ENCODE results near the gene APOBEC3A. TPM values are rescaled to one million over a fixed set of nuclear protein-coding genes. Genes with fewer than 3 reads are reported as not detected.
"Not testable (repeated sequence)": the region's sequence is repeated elsewhere in the genome, so short reads cannot be mapped to it uniquely, and the experiment has no call there.

Gene APOBEC3A
- total RNA-seq, 1 experiment from 2014 or later: not detected

- H3K36me3 ChIP-seq: peaks cover 13% of the 10 kb centered on the region; the same call in 1 of the 2 replicates
Observed at GRCh38 chr22:38984784-38985757, 27.7 kb downstream of the APOBEC3A start.

GRCh38 chr22:38986629-38987028 is 29.2 kb downstream of the APOBEC3A start:
- Histone ChIP-seq H3K27ac (no peak overlapping the region), H3K9me3 (replicated peaks) (peaks cover 5% of the 10 kb centered on the region), H3K36me3 (peaks cover 13% of the 10 kb centered on the region; the same call in 1 of the 2 replicates), H3K4me3 (no peak overlapping the region), H3K4me1 (replicated peaks) (peaks cover 13% of the 10 kb centered on the region), H3K27me3 (replicated peaks) (no peaks in the 10 kb centered on the region)
- DNase-seq (ENCODE audit: low read depth in 1 of 2, low spot score in 2 of 2): no peak

More at GRCh38 chr22:38984784-38985757, 27.7 kb downstream of the APOBEC3A start:
- not testable (repeated sequence) for H3K27ac ChIP-seq; H3K9me3 ChIP-seq (replicated peaks); H3K27me3 ChIP-seq (replicated peaks); H3K4me3 ChIP-seq
- peak in 1 of 2 experiments; percentile 25 for DNase-seq (ENCODE audit: low read depth in 1 of 2, low spot score in 2 of 2)
- peaks cover 16% of the 10 kb centered on the region for H3K4me1 ChIP-seq (replicated peaks)

GRCh38 chr22:38987171-38987895 is 29.9 kb downstream of the APOBEC3A start:
- no peak for DNase-seq (ENCODE audit: low read depth in 1 of 2, low spot score in 2 of 2)

GRCh38 chr22:38989466-38989865 is 32.1 kb downstream of the APOBEC3A start:
- Histone ChIP-seq H3K9me3 (replicated peaks) (no peaks in the 10 kb centered on the region; the same call in 1 of the 2 replicates), H3K36me3 (0 out of 2 replicates have a peak, but pooled peaks cover 7% of the 10 kb centered on the region), H3K27me3 (replicated peaks) (no peaks in the 10 kb centered on the region), H3K4me3 (no peak overlapping the region), H3K27ac (no peak overlapping the region), H3K4me1 (replicated peaks) (no peaks in the 10 kb centered on the region)
- no peak for DNase-seq (ENCODE audit: low read depth in 1 of 2, low spot score in 2 of 2)

More at GRCh38 chr22:38987171-38987895, 29.9 kb downstream of the APOBEC3A start:
- Histone ChIP-seq H3K9me3 (replicated peaks) (peaks cover 5% of the 10 kb centered on the region), H3K4me1 (replicated peaks) (peaks cover 7% of the 10 kb centered on the region), H3K27ac (no peak overlapping the region), H3K27me3 (replicated peaks) (no peaks in the 10 kb centered on the region), H3K4me3 (no peak overlapping the region), H3K36me3 (peaks cover 13% of the 10 kb centered on the region; the same call in 1 of the 2 replicates)

GRCh38 chr22:38992871-38993371 is 35.5 kb downstream of the APOBEC3A start:
- not testable (repeated sequence) for H3K27ac ChIP-seq; H3K4me3 ChIP-seq; H3K4me1 ChIP-seq (replicated peaks); H3K9me3 ChIP-seq (replicated peaks); H3K36me3 ChIP-seq; DNase-seq (ENCODE audit: low read depth in 1 of 2, low spot score in 2 of 2); H3K27me3 ChIP-seq (replicated peaks)

- Histone ChIP-seq H3K36me3 (no peaks in the 10 kb centered on the region), H3K27ac (no peak overlapping the region), H3K9me3 (replicated peaks) (no peaks in the 10 kb centered on the region), H3K27me3 (replicated peaks) (no peaks in the 10 kb centered on the region; the same call in 1 of the 2 replicates), H3K4me3 (no peak overlapping the region), H3K4me1 (replicated peaks) (no peaks in the 10 kb centered on the region)
- DNase-seq (ENCODE audit: low read depth in 1 of 2, low spot score in 2 of 2): no peak
Observed at GRCh38 chr22:38996105-38996504, 38.7 kb downstream of the APOBEC3A start.

GRCh38 chr22:38997518-38997917 is 40.1 kb downstream of the APOBEC3A start:
- no peaks in the 10 kb centered on the region; the same call in none of the 2 replicates for H3K27me3 ChIP-seq (replicated peaks)
- no peak for DNase-seq (ENCODE audit: low read depth in 1 of 2, low spot score in 2 of 2)
- H3K36me3 ChIP-seq: no peaks in the 10 kb centered on the region
- H3K27ac ChIP-seq: no peak overlapping the region
- H3K9me3 ChIP-seq (replicated peaks): no peaks in the 10 kb centered on the region
- H3K4me3 ChIP-seq: no peak overlapping the region
- no peaks in the 10 kb centered on the region for H3K4me1 ChIP-seq (replicated peaks)

- peak; percentile 71 to 80 for DNase-seq (ENCODE audit: low read depth in 1 of 2, low spot score in 2 of 2)
- no peak overlapping the region for H3K27ac ChIP-seq
Observed at GRCh38 chr22:39003165-39003638, 45.8 kb downstream of the APOBEC3A start.

GRCh38 chr22:39007177-39007576 is 49.8 kb downstream of the APOBEC3A start:
- no peak overlapping the region for H3K4me3 ChIP-seq
- H3K27me3 ChIP-seq (replicated peaks): no peaks in the 10 kb centered on the region
- H3K9me3 ChIP-seq (replicated peaks): no peaks in the 10 kb centered on the region
- H3K36me3 ChIP-seq: no peaks in the 10 kb centered on the region
- no peak overlapping the region for H3K27ac ChIP-seq
- no peak for DNase-seq (ENCODE audit: low read depth in 1 of 2, low spot score in 2 of 2)
- H3K4me1 ChIP-seq (replicated peaks): peaks cover 4% of the 10 kb centered on the region; the same call in 1 of the 2 replicates

More at GRCh38 chr22:39003165-39003638, 45.8 kb downstream of the APOBEC3A start:
- H3K27me3 ChIP-seq (replicated peaks): no peaks in the 10 kb centered on the region; the same call in none of the 2 replicates
- H3K9me3 ChIP-seq (replicated peaks): no peaks in the 10 kb centered on the region
- H3K36me3 ChIP-seq: no peaks in the 10 kb centered on the region
- no peak overlapping the region for H3K4me3 ChIP-seq
- H3K4me1 ChIP-seq (replicated peaks): peaks cover 4% of the 10 kb centered on the region; the same call in 1 of the 2 replicates

GRCh38 chr22:39008271-39008850 is 51.0 kb downstream of the APOBEC3A start:
- H3K4me3 ChIP-seq; H3K27ac ChIP-seq; H3K4me1 ChIP-seq (replicated peaks); H3K27me3 ChIP-seq (replicated peaks); H3K36me3 ChIP-seq; DNase-seq (ENCODE audit: low read depth in 1 of 2, low spot score in 2 of 2); H3K9me3 ChIP-seq (replicated peaks): not testable (repeated sequence)

GRCh38 chr22:39010946-39011345 is 53.5 kb downstream of the APOBEC3A start:
- Histone ChIP-seq H3K36me3 (no peaks in the 10 kb centered on the region), H3K9me3 (replicated peaks) (no peaks in the 10 kb centered on the region), H3K27me3 (replicated peaks) (no peaks in the 10 kb centered on the region), H3K27ac (no peak overlapping the region), H3K4me1 (replicated peaks) (peaks cover 16% of the 10 kb centered on the region), H3K4me3 (no peak overlapping the region)
- DNase-seq (ENCODE audit: low read depth in 1 of 2, low spot score in 2 of 2): no peak

All from SJSA1 (cell line).